ENCODE measurements around the gene FAM186B.

Gene FAM186B

DNA sequence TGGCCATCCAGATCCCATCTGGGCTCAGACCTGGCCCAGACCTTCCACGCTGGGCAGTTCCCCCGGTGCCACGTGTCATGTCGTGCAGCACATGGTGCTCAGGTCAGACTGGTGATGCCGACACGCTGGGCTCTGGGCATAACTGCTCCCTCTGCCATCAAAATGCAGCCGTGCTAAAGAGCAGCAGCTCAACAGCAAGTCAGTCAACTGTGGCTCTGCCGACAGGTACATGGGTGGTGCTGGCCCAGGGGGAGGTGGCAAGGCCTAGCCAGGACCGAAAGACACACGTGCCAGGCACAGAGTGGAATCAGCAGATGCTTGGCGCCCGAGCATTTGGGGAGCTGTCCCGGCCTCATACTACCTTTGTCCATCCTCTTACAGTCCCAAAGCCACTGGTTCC lies 39.1 kb downstream of the FAM186B start:
- TF ChIP-seq, protein P1, sequence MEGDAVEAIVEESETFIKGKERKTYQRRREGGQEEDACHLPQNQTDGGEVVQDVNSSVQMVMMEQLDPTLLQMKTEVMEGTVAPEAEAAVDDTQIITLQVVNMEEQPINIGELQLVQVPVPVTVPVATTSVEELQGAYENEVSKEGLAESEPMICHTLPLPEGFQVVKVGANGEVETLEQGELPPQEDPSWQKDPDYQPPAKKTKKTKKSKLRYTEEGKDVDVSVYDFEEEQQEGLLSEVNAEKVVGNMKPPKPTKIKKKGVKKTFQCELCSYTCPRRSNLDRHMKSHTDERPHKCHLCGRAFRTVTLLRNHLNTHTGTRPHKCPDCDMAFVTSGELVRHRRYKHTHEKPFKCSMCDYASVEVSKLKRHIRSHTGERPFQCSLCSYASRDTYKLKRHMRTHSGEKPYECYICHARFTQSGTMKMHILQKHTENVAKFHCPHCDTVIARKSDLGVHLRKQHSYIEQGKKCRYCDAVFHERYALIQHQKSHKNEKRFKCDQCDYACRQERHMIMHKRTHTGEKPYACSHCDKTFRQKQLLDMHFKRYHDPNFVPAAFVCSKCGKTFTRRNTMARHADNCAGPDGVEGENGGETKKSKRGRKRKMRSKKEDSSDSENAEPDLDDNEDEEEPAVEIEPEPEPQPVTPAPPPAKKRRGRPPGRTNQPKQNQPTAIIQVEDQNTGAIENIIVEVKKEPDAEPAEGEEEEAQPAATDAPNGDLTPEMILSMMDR (IDR thresholded peaks at IDR 0.05): no peak
- DNase-seq (ENCODE audit: low spot score): no peak
- Histone ChIP-seq H3K4me3 (no peak overlapping the region), H3K27ac (no peak overlapping the region)

GRCh38 chr12:49565406-49566265 lies 39.8 kb downstream of the FAM186B start:
- Histone ChIP-seq H3K4me3 (no peak overlapping the region), H3K27ac (no peak overlapping the region)
- TF ChIP-seq, protein P1 (IDR thresholded peaks at IDR 0.05): no peak
- no peak for DNase-seq (ENCODE audit: low spot score)

GRCh38 chr12:49564686-49565405 lies 40.6 kb downstream of the FAM186B start:
- Histone ChIP-seq H3K27ac (no peak overlapping the region), H3K4me3 (no peak overlapping the region)
- TF ChIP-seq, protein P1 (IDR thresholded peaks at IDR 0.05): no peak
- DNase-seq (ENCODE audit: low spot score): no peak

DNA sequence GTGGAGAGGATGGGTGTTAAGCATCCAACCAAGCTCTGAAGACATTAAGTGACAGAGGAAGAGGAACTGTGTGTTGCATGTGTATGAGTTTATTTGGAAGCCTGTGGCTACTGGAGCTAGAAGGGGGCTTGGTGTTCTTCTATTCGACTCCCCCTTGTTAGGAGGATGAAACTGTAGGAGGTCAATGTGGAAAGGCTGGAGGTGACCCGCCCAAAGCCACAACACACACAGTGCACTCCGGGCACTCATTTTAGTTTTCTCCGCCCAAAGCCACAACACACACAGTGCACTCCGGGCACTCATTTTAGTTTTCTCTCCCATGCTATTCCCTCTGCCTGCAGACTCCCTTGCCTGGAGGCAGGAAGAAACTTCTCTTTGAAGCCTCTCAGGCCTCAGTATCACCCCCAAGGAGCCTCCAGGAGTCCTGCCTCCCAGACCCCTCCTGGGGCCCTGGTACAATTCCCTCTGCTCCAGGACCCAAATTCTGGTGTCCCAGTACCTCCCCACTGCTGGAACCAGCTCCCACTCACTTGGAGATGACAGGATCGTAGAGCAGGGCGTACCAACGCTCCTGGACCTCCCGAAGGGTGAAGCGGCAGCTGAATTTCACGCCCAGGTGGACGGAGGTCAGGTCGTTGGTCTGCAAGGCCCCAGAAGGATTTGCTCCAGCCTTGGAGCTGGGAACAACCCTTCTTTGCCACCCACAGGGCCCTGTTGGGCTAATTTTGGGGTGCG lies 41.3 kb downstream of the FAM186B start:
- TF ChIP-seq, protein P1 (IDR thresholded peaks at IDR 0.05): no peak
- no peak overlapping the region for H3K27ac ChIP-seq
- H3K4me3 ChIP-seq: no peak overlapping the region
- DNase-seq (ENCODE audit: low spot score): no peak

DNA sequence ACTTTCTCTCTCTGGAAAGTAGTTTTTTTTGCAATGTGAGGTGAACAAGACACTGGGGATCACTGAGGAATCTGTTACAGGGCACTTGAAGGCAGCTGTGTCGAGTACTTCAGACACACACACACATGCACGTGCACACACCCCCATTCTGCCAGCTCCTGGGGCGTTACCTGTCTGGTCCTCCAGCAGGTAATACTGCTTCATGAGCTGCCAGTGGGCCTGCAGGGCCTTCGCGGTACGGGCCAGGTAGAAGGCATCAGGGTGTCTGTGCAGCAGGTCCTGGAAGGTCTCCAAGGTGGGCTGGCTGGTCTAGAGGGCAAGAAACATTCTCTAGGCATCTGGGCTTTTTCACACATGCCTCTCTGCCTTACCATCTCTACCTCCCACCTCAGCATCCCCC lies 42.6 kb downstream of the FAM186B start:
- no peak for DNase-seq (ENCODE audit: low spot score)
- TF ChIP-seq, protein P1 (IDR thresholded peaks at IDR 0.05): no peak
- Histone ChIP-seq H3K27ac (no peak overlapping the region), H3K4me3 (no peak overlapping the region)

DNA sequence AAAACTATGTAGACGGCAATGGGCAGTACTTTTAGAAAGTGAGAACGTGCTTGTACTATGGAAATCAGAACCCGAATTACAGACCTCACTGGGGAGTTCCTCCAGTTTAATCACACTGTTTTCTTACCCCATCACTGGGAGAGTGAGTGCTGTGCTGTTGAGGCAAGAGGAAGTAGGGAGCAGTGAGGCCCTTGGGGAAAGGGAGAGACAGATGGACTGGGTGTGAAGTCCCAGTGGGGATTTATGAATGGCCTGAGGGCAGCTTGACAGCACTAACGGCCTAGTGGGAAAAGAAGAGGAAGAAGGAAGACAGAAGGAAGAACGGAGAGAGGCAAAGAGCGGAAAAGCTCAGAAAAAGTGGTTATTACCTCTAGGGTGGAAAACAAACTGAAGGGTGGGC lies 43.2 kb downstream of the FAM186B start:
- no peak for DNase-seq (ENCODE audit: low spot score)
- Histone ChIP-seq H3K27ac (no peak overlapping the region), H3K4me3 (no peak overlapping the region)
- TF ChIP-seq, protein P1 (IDR thresholded peaks at IDR 0.05): no peak

All from coronary artery (tissue), 2 donors.